ENCODE data around the gene RPP25L. TPM values are rescaled to one million over a fixed set of nuclear protein-coding genes. Genes with fewer than 3 reads are reported as not detected.

The RPP25L gene
- total RNA-seq, 1 experiment from 2014 or later = 40.3 TPM

Small RNA genes within 50 kb of the gene (small RNA-seq; reads per million reads assigned to genes)
- not detected for gene CCL27

Other genes starting within 250 kb of the RPP25L start
- gene MYORG, start 235.2 kb downstream of the RPP25L start, total RNA-seq (2014; rRNA removed; shearing (Covaris generic); ENCODE audit: low replicate concordance) = 0.45 and 1.7 TPM in 2 replicates
- gene FAM219A, start 153.5 kb downstream of the RPP25L start, total RNA-seq (2014; rRNA removed; shearing (Covaris generic); ENCODE audit: low replicate concordance) = 3.7 and 4.5 TPM in 2 replicates
- 1.6 and 3.4 TPM in 2 replicates for gene DNAI1, start 153.3 kb downstream of the RPP25L start, total RNA-seq (2014; rRNA removed; shearing (Covaris generic); ENCODE audit: low replicate concordance)
- 14.1 and 16.0 TPM in 2 replicates for gene ENHO, start 89.1 kb downstream of the RPP25L start, total RNA-seq (2014; rRNA removed; shearing (Covaris generic); ENCODE audit: low replicate concordance)
- gene CNTFR, start 22.4 kb downstream of the RPP25L start, total RNA-seq (2014; rRNA removed; shearing (Covaris generic); ENCODE audit: low replicate concordance) = not detected in 2 replicates
- 75.9 and 98.9 TPM in 2 replicates for gene DCTN3, start 8.4 kb upstream of the RPP25L start, total RNA-seq (2014; rRNA removed; shearing (Covaris generic); ENCODE audit: low replicate concordance)
- 0.48 TPM in 1 of 2 replicates, not detected in the other for gene ARID3C, start 17.0 kb upstream of the RPP25L start, total RNA-seq (2014; rRNA removed; shearing (Covaris generic); ENCODE audit: low replicate concordance)
- gene SIGMAR1, start 25.7 kb upstream of the RPP25L start, total RNA-seq (2014; rRNA removed; shearing (Covaris generic); ENCODE audit: low replicate concordance) = 78.2 and 120 TPM in 2 replicates
- gene GALT, start 34.6 kb upstream of the RPP25L start, total RNA-seq (2014; rRNA removed; shearing (Covaris generic); ENCODE audit: low replicate concordance) = 45.4 and 66.2 TPM in 2 replicates
- gene IL11RA, start 40.1 kb upstream of the RPP25L start, total RNA-seq (2014; rRNA removed; shearing (Covaris generic); ENCODE audit: low replicate concordance) = 9.4 and 15.1 TPM in 2 replicates
- 0.36 TPM in 1 of 2 replicates, not detected in the other for gene CCL27, start 50.6 kb upstream of the RPP25L start, total RNA-seq (2014; rRNA removed; shearing (Covaris generic); ENCODE audit: low replicate concordance)
- gene CCL19, start 79.2 kb upstream of the RPP25L start, total RNA-seq (2014; rRNA removed; shearing (Covaris generic); ENCODE audit: low replicate concordance) = not detected in 2 replicates
- not detected in 2 replicates for gene CCL21, start 98.0 kb upstream of the RPP25L start, total RNA-seq (2014; rRNA removed; shearing (Covaris generic); ENCODE audit: low replicate concordance)

Measured in Karpas-422 (cell line).